Fibroblast of lung (primary cell): Measurements from ENCODE around the gene PMF1. TPM values are rescaled to one million over a fixed set of nuclear protein-coding genes. Genes with fewer than 3 reads are reported as not detected.

Source experiments
- DNase-seq, 2 donors: peaks; one replicate each; pipeline versions ENCODE4 v3.0.0 to v3.0.0-alpha.2; 2010; ENCODE audit warnings: low read depth in 2 of 2
- H2AFZ ChIP-seq: 2 replicates; pipeline ENCODE4 v1.5.1; 2012; ENCODE audit warnings: low read length, control low read depth, inconsistent platforms
- H3K27ac ChIP-seq: 2 replicates; pipeline ENCODE4 v1.5.1; 2011; ENCODE audit warnings: low read length, control low read depth; ENCODE audit not compliant: insufficient read depth
- H3K27me3 ChIP-seq: 2 replicates; pipeline ENCODE4 v1.5.1; 2011; ENCODE audit warnings: mild to moderate bottlenecking, low read length; ENCODE audit not compliant: control insufficient read depth, insufficient read depth
- H3K36me3 ChIP-seq: 2 replicates; pipeline ENCODE4 v1.5.1; 2011; ENCODE audit warnings: low read length; ENCODE audit not compliant: control insufficient read depth, insufficient read depth
- H3K4me1 ChIP-seq: 2 replicates; pipeline ENCODE4 v1.5.1; 2011; ENCODE audit warnings: low read length; ENCODE audit not compliant: control insufficient read depth, insufficient read depth; ENCODE audit errors: extremely low read depth
- H3K4me2 ChIP-seq: 2 replicates; pipeline ENCODE4 v1.5.1; 2011; ENCODE audit warnings: low read length, control low read depth; ENCODE audit not compliant: insufficient read depth; ENCODE audit errors: extremely low read depth
- H3K4me3 ChIP-seq, 4 experiments: fragments of 200-600 bp in 1 of 4; sonication (generic) in 1 of 4; replicated peaks in 1 of 4; 2 replicates each; pipeline ENCODE4 v1.5.1; 2011 to 2016; ENCODE audit warnings: low read length in 4 of 4, low read depth in 3 of 4, mild to moderate bottlenecking in 3 of 4, control low read depth in 2 of 4, inconsistent platforms in 1 of 4, mixed read lengths in 1 of 4; ENCODE audit not compliant: insufficient read depth in 1 of 4; ENCODE audit errors: control extremely low read depth in 1 of 4
- H3K79me2 ChIP-seq: 2 replicates; pipeline ENCODE4 v1.5.1; 2012; ENCODE audit warnings: mild to moderate bottlenecking, low read length, inconsistent platforms; ENCODE audit not compliant: control insufficient read depth, insufficient read depth
- H3K9ac ChIP-seq: 2 replicates; pipeline ENCODE4 v1.5.1; 2011; ENCODE audit warnings: mild to moderate bottlenecking, low read length, control low read depth; ENCODE audit not compliant: insufficient read depth
- H3K9me3 ChIP-seq: 2 replicates; pipeline ENCODE4 v1.5.1; 2012; ENCODE audit warnings: low read depth, low read length; ENCODE audit not compliant: control insufficient read depth, insufficient read depth
- H4K20me1 ChIP-seq: 2 replicates; pipeline ENCODE4 v1.5.1; 2011; ENCODE audit warnings: low read length; ENCODE audit not compliant: control insufficient read depth, insufficient read depth; ENCODE audit errors: extremely low read depth
- CTCF ChIP-seq, 2 donors: IDR thresholded peaks in 1 of 2; conservative IDR thresholded peaks in 1 of 2; 1 replicate in 1 of 2; 2 replicates in 1 of 2; pipeline ENCODE4 v1.5.1; 2011 to 2012; ENCODE audit warnings: low read length in 2 of 2, control low read depth in 1 of 2, inconsistent platforms in 1 of 2, low read depth in 1 of 2, mild to moderate bottlenecking in 1 of 2
- EZH2 ChIP-seq: IDR thresholded peaks from 2 replicates; pipeline ENCODE4 v1.5.1; 2012; ENCODE audit warnings: low read length, control low read depth, mild to moderate bottlenecking; ENCODE audit errors: missing control alignments
- polyA plus RNA-seq, 2 donors: library from polyadenylated mRNA; depleted of rRNA in 1 of 2; stranded (reverse) in 1 of 2; unstranded in 1 of 2; fragments of >200 nt; gene quantifications; 2 replicates each; pipeline ENCODE4 v1.2.1, GENCODE V29; 2011 to 2012; ENCODE audit warnings: missing spikeins in 1 of 2
- total RNA-seq: library from RNA; depleted of rRNA; stranded (reverse); fragments of >200 nt; gene quantifications from 2 replicates; pipeline ENCODE4 v1.2.1, GENCODE V29; 2014

Gene PMF1
- total and polyA plus RNA-seq, 2 donors (not counting 1 experiment from before 2014, with no cell fraction given), result 24.1 to 46.8 TPM

GRCh38 chr1:156241311-156241811, 28.6 kb downstream of the PMF1 start:
- Histone ChIP-seq H3K79me2 (no peaks in the 10 kb centered on the region), H3K4me1 (peaks cover 3% of the 10 kb centered on the region), H2AFZ (no peak overlapping the region), H3K9ac (no peak overlapping the region), H3K27me3 (peaks cover 10% of the 10 kb centered on the region), H3K4me2 (no peak overlapping the region), H3K36me3 (peaks cover 4% of the 10 kb centered on the region), H3K27ac (no peak overlapping the region), H4K20me1 (no peaks in the 10 kb centered on the region), H3K9me3 (no peaks in the 10 kb centered on the region), H3K4me3 (no peak overlapping the region)
- TF ChIP-seq CTCF (conservative IDR thresholded peaks at IDR 0.05 in 1 of 2, IDR thresholded peaks at IDR 0.05 in 1 of 2; ENCODE audit: low read depth in 1 of 2, low read length in 2 of 2) (no peak), EZH2 (no peak)
- DNase-seq, result peak; percentile 57 to 71

- no peaks in the 10 kb centered on the region for H3K9me3 ChIP-seq
- H3K36me3 ChIP-seq, result peaks cover 1% of the 10 kb centered on the region
- peaks cover 10% of the 10 kb centered on the region for H3K27me3 ChIP-seq
- H2AFZ ChIP-seq, result no peak within 1 kb of the TSS
- no peak for DNase-seq
- H3K9ac ChIP-seq, result no peak within 1 kb of the TSS
- TF ChIP-seq EZH2 (no peak), CTCF (conservative IDR thresholded peaks at IDR 0.05 in 1 of 2, IDR thresholded peaks at IDR 0.05 in 1 of 2; ENCODE audit: low read depth in 1 of 2, low read length in 2 of 2) (no peak)
- no peak within 1 kb of the TSS for H3K4me3 ChIP-seq
- peaks cover 3% of the 10 kb centered on the region for H3K4me1 ChIP-seq
- no peak within 1 kb of the TSS for H3K27ac ChIP-seq
- no peak within 1 kb of the TSS for H3K4me2 ChIP-seq
- H3K79me2 ChIP-seq, result no peaks in the 10 kb centered on the region
- H4K20me1 ChIP-seq, result no peaks in the 10 kb centered on the region
These were observed 29.1 kb downstream of the PMF1 start, which contains the start of gene BGLAP for GRCh38 chr1:156241926-156242325. TSS of gene BGLAP (plus strand) at chr1:156242184. CDS start at chr1:156242232, 48 bp downstream.

- Histone ChIP-seq H2AFZ (no peak overlapping the region), H3K27ac (no peak overlapping the region), H4K20me1 (no peaks in the 10 kb centered on the region), H3K4me1 (peaks cover 3% of the 10 kb centered on the region), H3K4me2 (no peak overlapping the region), H3K79me2 (no peaks in the 10 kb centered on the region), H3K36me3 (peaks cover 1% of the 10 kb centered on the region), H3K27me3 (peaks cover 10% of the 10 kb centered on the region), H3K9me3 (no peaks in the 10 kb centered on the region), H3K9ac (no peak overlapping the region), H3K4me3 (no peak overlapping the region)
- TF ChIP-seq EZH2, result no peak
- no peak for TF ChIP-seq CTCF (conservative IDR thresholded peaks at IDR 0.05 in 1 of 2, IDR thresholded peaks at IDR 0.05 in 1 of 2; ENCODE audit: low read depth in 1 of 2, low read length in 2 of 2)
- no peak for DNase-seq
These were observed 29.9 kb downstream of the PMF1 start for GRCh38 chr1:156242738-156243137.
